DMS 273 treated with DMSO at 0.1 percent for 48 hours (cell line): Measurements from ENCODE around the gene PPP1R1C.
"Not testable (repeated sequence)": the region's sequence is repeated elsewhere in the genome, so short reads cannot be mapped to it uniquely, and the experiment has no call there.

Experiments used
- DNase-seq: peaks from one replicate; lab custom pipeline; 2025; lab: John Stamatoyannopoulos, UW

The PPP1R1C gene

DNA sequence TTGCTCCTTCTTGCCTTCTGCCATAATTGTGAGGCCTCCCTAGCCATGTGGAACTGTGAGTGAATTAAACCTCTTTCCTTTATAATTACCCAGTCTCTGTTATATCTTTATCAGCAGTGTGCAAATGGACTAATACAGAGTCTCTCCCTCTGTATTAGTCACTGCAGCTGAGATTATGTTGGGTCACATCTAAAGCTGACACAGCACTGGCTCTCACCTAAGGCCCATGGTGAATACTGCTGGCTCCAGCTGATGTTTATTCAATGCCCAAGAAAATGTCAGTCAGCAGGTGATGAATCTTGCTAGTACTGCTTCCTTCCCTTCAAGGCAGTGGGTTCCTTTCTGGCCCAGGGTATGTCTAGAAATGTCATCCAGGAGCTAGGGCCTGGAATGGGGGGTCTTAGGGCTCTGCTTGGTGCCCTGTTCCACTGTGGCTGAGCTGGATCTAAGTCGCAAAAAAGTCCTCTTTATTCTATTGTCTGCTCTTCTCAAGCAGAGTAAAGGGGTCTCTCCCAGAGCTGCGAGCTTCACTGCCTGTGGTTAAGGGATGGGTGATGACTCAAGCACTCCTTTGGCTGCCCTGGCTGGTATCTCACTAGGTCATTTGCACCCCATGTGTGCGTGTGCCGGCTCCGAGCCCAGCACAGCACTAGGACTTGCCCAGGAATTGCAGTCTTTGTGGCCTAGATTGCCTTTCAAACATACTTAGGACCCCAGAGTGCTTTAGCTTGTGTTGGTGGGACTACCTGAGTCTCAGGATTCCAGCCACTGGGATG, 29.9 kb downstream of the PPP1R1C start:
- DNase-seq, result no peak

- DNase-seq, result no peak
Observed at GRCh38 chr2:182018218-182018617, 32.6 kb downstream of the PPP1R1C start.

DNA sequence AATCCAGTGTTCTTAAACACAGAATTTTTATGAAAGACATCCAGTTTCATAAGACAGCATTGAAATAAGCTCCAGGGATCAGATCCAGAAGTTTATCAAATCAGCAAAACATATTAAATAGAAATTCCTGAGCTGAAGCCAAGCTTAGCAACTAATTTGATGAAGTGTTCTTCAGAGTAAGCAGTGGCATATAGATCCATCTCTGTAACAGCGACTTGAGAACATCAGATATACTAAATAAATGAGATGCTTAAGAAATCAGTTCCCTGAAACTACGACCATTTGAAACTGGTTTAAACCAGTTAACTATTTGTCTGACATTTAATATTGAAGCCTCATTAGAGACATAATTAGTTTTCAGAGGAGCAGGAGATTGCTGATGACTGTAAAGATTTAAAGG, 34.1 kb downstream of the PPP1R1C start:
- DNase-seq, result no peak

- DNase-seq, result no peak
Observed at GRCh38 chr2:182020286-182021070, 34.8 kb downstream of the PPP1R1C start.

- DNase-seq, result no peak
Observed at GRCh38 chr2:182023235-182023634, 37.6 kb downstream of the PPP1R1C start.

DNA sequence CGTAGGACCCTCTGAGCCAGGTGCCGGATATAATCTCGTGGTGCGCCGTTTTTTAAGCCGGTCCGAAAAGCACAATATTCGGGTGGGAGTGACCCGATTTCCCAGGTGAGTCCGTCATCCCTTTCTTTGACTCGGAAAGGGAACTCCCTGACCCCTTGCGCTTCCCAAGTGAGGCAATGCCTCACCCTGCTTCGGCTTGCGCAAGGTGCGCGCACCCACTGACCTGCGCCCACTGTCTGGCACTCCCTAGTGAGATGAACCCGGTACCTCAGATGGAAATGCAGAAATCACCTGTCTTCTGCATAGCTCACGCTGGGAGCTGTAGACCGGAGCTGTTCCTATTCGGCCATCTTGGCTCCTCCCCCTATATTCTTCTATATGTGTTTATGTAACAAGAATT, 45.2 kb downstream of the PPP1R1C start:
- DNase-seq, result not testable (repeated sequence)

DNA sequence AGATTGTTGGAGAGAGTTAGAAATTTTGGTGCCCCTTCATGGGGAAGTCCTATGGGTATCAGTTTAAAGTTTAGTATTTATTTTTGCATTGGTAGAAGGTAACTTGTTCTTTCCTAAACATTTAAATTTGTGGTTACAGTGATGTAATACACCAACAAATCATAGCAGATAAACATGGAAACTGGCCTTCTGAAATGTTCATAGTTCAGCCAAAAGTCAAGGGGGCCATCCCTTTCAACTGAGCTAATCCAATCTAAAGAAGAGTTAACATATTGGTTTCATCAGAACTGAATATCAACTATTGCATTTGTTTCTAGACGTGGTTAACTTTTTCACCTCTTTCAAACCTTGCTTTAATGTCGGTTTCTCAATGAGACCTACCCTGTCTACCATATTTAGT, 46.3 kb downstream of the PPP1R1C start:
- no peak for DNase-seq

DNA sequence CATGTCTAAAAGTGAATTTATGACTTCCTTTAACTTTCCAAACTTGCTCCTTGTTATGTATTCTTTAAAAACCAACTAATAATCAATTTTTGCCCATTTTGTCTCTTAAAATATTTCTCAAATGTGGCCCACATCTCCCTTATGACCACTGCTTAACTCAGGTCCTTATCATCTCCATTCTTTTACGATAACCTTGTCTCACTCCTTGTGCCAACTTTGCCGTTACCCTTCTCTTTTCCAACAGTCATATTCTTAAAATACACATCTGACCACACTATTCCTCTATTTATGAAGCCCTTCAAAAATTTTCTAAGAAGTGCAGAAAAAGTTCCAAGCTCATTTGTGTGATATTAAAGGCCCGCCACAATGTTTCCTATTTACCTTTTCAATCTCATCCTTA, 47.8 kb downstream of the PPP1R1C start:
- DNase-seq, result no peak

GRCh38 chr2:182038576-182038975, 52.9 kb downstream of the PPP1R1C start:
- DNase-seq, result no peak

- DNase-seq, result no peak
Observed at GRCh38 chr2:182043021-182043420, 57.4 kb downstream of the PPP1R1C start.

GRCh38 chr2:182043861-182044260, 58.2 kb downstream of the PPP1R1C start:
- DNase-seq, result no peak

DNA sequence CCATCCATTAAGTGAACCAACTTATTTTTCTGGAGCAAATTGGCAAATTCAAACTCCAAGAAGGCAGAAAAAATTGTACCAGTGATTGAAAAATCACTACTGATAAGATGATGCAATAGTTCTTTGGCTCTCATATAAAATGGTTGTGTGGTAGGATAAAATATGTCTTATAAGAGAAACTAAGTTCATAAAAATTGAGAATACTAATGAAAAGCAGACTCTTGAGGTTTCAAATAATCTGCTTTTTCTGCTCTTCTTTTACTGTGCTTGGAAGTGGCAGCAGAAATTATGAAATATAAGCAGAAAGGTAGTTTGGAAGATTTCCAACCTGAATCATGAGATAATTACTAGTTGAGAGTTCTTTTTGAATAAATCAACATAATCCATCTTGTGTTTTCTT, 61.9 kb downstream of the PPP1R1C start:
- DNase-seq, result no peak

DNA sequence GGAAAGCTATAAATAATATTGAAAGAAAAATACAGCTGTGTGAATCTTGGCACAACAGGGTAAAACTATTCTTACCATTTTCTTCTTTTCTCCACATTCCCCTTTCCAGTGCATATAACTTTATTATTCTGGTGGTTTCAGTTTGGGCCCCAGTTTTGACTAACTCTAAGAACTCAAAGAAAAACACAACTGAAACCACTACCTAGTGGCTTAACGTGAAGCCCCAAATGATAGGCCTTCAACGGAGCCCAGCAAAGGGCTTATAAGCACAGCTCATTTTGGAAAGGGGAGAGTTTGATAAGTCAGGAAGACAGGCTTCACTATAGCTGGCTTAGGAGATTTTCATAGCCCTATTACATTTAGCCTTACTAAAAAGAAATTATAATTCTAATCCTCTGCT, 62.4 kb downstream of the PPP1R1C start:
- no peak for DNase-seq

- DNase-seq, result no peak
Observed at GRCh38 chr2:182048621-182049020, 63.0 kb downstream of the PPP1R1C start.

GRCh38 chr2:182049372-182050148, 63.9 kb downstream of the PPP1R1C start:
- no peak for DNase-seq

DNA sequence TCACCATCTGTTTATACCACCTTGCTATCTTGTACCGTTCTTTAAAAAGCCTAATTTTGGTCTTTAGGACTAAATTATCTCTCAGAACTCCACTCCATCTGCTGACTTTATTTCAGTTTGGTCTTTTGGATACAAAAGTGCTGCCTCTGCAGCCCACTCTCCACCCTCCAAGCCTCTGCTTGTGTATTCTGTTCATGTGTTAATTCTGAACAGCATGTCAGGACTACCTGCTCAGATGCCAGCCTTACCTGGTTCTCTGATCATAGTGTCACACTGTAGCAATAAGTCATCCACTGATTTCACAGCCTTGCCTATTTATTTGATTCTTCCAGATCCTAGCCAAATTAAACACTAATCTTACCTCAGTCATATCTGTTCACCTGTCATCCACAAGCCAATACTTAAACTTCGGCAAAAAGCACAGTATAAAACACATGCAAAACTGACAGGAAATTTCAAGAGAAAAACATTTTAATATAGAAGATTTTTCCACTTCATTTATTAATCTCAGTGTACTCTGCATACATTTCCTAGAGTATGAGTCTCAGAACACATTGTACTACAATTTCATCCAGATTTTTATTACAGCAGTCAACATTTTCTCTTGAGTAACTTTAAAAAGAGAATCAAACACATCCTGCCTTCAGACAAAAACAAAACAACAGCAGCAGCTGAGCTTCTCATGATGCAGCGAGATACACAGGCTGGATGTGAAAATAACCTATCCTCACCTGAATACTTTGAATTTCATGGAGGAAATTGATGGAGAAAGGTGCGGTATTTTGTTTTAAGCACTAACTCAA, 64.9 kb downstream of the PPP1R1C start:
- DNase-seq, result no peak

DNA sequence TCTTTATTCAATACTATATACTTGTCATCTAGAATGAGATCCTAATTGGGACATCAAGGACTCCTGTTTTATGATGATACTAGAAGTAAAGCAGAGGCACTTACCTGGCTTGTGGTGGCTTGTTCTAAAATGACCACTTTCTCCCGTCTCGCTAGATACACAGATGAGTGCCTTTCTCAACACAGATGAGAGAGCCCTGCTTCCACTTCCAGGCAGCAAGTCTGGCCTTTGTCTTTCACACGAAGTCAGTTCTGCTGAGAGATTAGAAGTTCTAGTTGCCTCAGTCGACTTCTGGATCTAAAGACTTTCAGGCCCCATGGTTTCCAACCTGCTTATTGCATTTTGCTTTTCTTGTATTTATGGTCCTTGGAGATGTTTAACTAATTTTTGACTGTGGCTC, 70.3 kb downstream of the PPP1R1C start:
- no peak for DNase-seq

DNA sequence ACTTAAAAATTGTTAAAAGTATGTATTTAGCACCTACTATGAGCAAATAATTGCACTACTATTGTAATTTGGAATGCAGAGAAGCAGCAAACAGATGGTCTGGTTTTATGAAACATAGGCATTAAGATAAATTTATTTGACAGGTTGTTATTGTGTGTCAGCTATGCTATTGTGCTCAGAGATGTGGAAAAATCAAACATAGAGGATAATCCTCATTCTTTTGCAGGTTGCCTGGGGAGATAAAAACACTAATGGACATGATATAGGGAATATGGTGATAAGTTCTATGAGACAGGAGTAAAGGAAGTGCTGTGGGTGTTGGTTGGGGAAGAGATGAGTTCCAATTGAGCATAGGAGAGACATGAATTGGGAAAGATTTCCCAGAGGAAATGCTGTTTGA, 71.3 kb downstream of the PPP1R1C start:
- no peak for DNase-seq

DNA sequence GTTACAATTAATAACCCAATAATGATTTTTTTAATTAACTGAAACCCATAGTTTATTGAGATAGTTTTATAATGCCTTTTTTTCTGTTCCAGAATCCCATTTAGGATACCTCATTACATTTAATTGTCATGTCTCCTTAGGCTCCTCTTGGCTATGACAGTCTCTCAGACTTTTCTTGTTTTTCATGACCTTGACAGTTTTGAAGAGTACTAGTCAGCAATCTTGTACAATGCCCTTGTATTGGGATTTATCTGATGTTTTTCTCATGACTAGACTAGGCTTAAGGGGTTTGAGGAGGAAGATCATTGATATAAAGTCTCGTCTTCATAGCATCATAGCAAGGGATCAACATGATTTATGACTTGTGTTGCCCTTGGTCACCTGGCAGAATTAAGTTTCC, 72.4 kb downstream of the PPP1R1C start:
- DNase-seq, result no peak

DNA sequence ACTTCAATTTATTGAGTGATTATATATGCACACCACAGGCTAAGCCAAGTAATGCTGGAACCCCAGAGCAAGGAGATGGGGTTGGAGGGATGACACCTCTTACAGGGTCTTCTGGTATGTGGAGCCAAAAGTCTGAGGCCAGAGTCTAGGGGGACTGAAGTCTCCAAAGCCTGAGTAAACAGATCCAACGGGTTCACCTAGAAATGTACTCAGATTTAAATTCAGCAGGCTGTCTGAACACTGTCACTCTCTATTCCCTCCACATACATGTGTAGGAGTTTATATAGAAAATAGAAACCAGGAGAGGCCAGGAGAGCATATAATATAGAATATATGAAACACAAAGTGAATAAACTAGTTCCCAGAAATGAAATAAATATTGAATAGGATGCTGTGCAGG, 76.1 kb downstream of the PPP1R1C start:
- DNase-seq, result no peak

GRCh38 chr2:182062329-182062972, 76.8 kb downstream of the PPP1R1C start:
- DNase-seq, result no peak
